Caki2 (cell line): ENCODE measurements around the gene CLGN. TPM values are rescaled to one million over a fixed set of nuclear protein-coding genes. Genes with fewer than 3 reads are reported as not detected.

ENCODE experiments used
- DNase-seq: peaks from one replicate; pipeline ENCODE4 v3.0.0-alpha.2; 2015; ENCODE audit warnings: low read depth
- in situ Hi-C: cut with HindIII; loops from 2 replicates; pipeline ENCODE4 v1.10.0; 2016; ENCODE audit warnings: low sequenced_read_pairs, low pct_unique_long_range_greater_than_20kb, mixed read lengths
- total RNA-seq: library from RNA; depleted of rRNA; stranded (reverse); fragments of >200 nt; shearing (Covaris generic); gene quantifications from 2 replicates; pipeline ENCODE4 v1.2.3, GENCODE V29; 2014; ENCODE audit warnings: low replicate concordance; rRNA removed

CLGN gene
- total RNA-seq, 1 experiment from 2014 or later = 17.2 TPM

- no peak for DNase-seq
- in situ Hi-C loops = no loop called here
Observed at GRCh38 chr4:140349816-140350215, 77.6 kb downstream of the CLGN start.

DNA sequence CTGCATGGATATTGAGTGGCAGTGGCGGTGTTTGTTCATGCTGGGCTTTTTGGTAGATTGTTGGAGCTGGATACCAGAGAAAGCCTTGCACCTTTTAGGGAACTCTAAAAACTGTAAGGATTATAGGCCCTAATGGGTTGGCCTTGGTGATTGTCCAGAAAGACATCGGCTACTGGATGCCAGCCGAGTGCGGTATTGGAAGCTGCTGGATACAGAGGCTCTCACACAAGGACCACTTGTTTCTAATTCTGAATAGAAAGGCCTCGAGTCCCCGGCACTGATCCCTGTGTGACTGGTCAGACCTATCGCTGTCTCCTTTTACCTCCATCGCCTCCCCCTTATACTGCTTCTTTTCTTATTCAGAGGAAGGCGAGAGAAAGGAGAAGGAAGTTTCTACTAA, 81.3 kb downstream of the CLGN start:
- in situ Hi-C loops = no loop called here
- DNase-seq = no peak

GRCh38 chr4:140344621-140345020, 82.8 kb downstream of the CLGN start:
- in situ Hi-C loops = no loop called here
- peak; percentile 82 for DNase-seq

GRCh38 chr4:140344101-140344500, 83.3 kb downstream of the CLGN start:
- in situ Hi-C loops = no loop called here

DNA sequence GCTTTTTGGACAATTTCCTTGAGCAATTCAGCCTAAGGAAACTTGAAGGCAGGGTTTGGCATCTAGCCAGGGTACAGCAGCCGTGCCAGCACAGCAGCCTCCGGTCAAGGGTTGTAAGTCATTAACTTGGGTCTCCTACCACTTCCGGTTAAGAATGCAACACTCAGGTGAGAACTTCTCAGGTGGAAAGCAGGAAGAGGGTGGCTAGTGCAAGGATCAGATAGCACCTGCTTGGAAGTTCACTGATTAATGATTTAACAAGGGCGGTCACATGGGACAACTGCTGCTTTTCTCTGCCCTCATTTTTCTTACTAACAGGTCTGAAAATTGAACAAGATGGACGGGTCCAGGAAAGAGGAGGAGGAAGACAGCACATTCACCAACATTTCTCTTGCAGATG, 84.1 kb downstream of the CLGN start:
- in situ Hi-C loops = no loop called here
- DNase-seq = peak; percentile 91

More at GRCh38 chr4:140344101-140344500, 83.3 kb downstream of the CLGN start:
- DNase-seq = no peak

- no peak for DNase-seq
- in situ Hi-C loops = no loop called here
Observed at GRCh38 chr4:140342620-140343019, 84.8 kb downstream of the CLGN start.

Other genes starting within 250 kb of the CLGN start
- gene SCOC, start 54.0 kb downstream of the CLGN start, total RNA-seq = 56.7 and 85.9 TPM in 2 replicates
- not detected in 2 replicates for gene MGAT4D, start 70.6 kb upstream of the CLGN start, total RNA-seq
- gene ELMOD2, start 96.5 kb upstream of the CLGN start, total RNA-seq = 13.1 and 41.8 TPM in 2 replicates
- gene UCP1, start 141.3 kb upstream of the CLGN start, total RNA-seq = not detected in 2 replicates